K562 (cell line): ENCODE results near the gene PRRC2A. TPM values are rescaled to one million over a fixed set of nuclear protein-coding genes. Genes with fewer than 3 reads are reported as not detected.

Experiments
- CLOCK ChIP-seq: fragments of 250-450 bp; sonication (Bioruptor Pico); IDR thresholded peaks from 2 replicates; pipeline ENCODE4 v1.4.0; 2020; ENCODE audit warnings: mild to moderate bottlenecking, moderate library complexity, borderline replicate concordance
- CREB1 ChIP-seq, 2 experiments: sonication (generic) in 1 of 2; formaldehyde crosslinking in 1 of 2; IDR thresholded peaks; 2 replicates each; pipeline versions ENCODE4 v1.6.1 to v1.8.0; 2012 to 2022; ENCODE audit warnings: inconsistent platforms in 1 of 2, mild to moderate bottlenecking in 1 of 2, missing genetic modification reagents in 1 of 2, moderate library complexity in 1 of 2
- FOXJ3 ChIP-seq: sonication (generic); formaldehyde crosslinking; IDR thresholded peaks from 2 replicates; pipeline ENCODE4 v1.4.0; 2020; ENCODE audit warnings: mild to moderate bottlenecking, missing genetic modification reagents
- HEY1 ChIP-seq: fragments of 250-450 bp; sonication (Bioruptor Pico); IDR thresholded peaks from 2 replicates; pipeline ENCODE4 v1.5.0; 2020; ENCODE audit warnings: mild to moderate bottlenecking, moderate library complexity, borderline replicate concordance
- NFXL1 ChIP-seq: fragments of 450-650 bp; formaldehyde crosslinking; IDR thresholded peaks from 2 replicates; pipeline ENCODE4 v1.4.0; 2021; ENCODE audit warnings: mild to moderate bottlenecking
- RBM15 ChIP-seq: fragments of 200-400 bp; formaldehyde crosslinking; IDR thresholded peaks from 2 replicates; pipeline ENCODE4 v1.6.1; 2018; ENCODE audit warnings: mild to moderate bottlenecking, low read length, moderate library complexity; ENCODE audit not compliant: insufficient read depth
- TSC22D4 ChIP-seq: fragments of 450-650 bp; IDR thresholded peaks from 2 replicates; pipeline ENCODE4 v1.6.1; 2016; ENCODE audit warnings: missing genetic modification characterization, missing biosample characterization, control low read depth
- ZBTB40 ChIP-seq, 2 experiments: fragments of 450-650 bp in 1 of 2; sonication (generic) in 1 of 2; formaldehyde crosslinking in 1 of 2; IDR thresholded peaks; 2 replicates each; pipeline versions ENCODE4 v1.7.1 to v1.9.0; 2016 to 2022; ENCODE audit warnings: inconsistent platforms in 1 of 2, mild to moderate bottlenecking in 1 of 2, missing genetic modification reagents in 1 of 2
- ZBTB8A ChIP-seq: fragments of 450-650 bp; IDR thresholded peaks from 2 replicates; pipeline ENCODE4 v1.6.1; 2018; ENCODE audit warnings: mild to moderate bottlenecking, moderate library complexity; ENCODE audit not compliant: partially characterized antibody
- ZNF146 ChIP-seq: IDR thresholded peaks from one replicate; pipeline ENCODE4 v1.6.1; 2018; ENCODE audit warnings: missing compliant biosample characterization; ENCODE audit not compliant: unreplicated experiment
- ZNF274 ChIP-seq: IDR thresholded peaks from 2 replicates; pipeline ENCODE4 v1.6.1; 2011; ENCODE audit warnings: low read depth, mild to moderate bottlenecking, low read length, moderate library complexity, borderline replicate concordance
- ZNF518B ChIP-seq: fragments of 250-450 bp; sonication (Bioruptor Pico); IDR thresholded peaks from 2 replicates; pipeline ENCODE4 v1.5.0; 2021; ENCODE audit warnings: mild to moderate bottlenecking, moderate library complexity
- polyA plus RNA-seq, 8 experiments: library from polyadenylated mRNA; depleted of rRNA in 4 of 8; stranded (reverse) in 5 of 8; unstranded in 3 of 8; fragments of >200 nt; fragmentation: Nextera tagmentation in 2 of 8; fragmentation: Illumina TruSeq in 1 of 8; extraction: Ambion mirVana in 2 of 8; extraction: Trizol in 1 of 8; gene quantifications; 2 replicates each; pipeline versions ENCODE4 v1.2.1 to v1.2.3, GENCODE V29; 2011 to 2014; ENCODE audit warnings: inconsistent platforms in 1 of 8, missing spikeins in 1 of 8
- total RNA-seq, 7 experiments: library from RNA; depleted of rRNA in 6 of 7; stranded (reverse); fragments of >200 nt in 6 of 7; fragmentation: Illumina TruSeq in 2 of 7; extraction: Trizol in 2 of 7; gene quantifications; 2 replicates each; pipeline versions ENCODE4 v1.2.1 to v1.2.3, GENCODE V29; 2011 to 2021; ENCODE audit warnings: low replicate concordance in 1 of 7

Gene PRRC2A
- total and polyA plus RNA-seq, 9 of the 15 experiments (the other 6 are each of a cell fraction or from before 2014, with no cell fraction given), result 1.0 to 332 (median 63.0) TPM

GRCh38 chr6:31686483-31686882, 66.0 kb downstream of the PRRC2A start (continued):
- no peak for TF ChIP-seq ZBTB8A
- no peak for TF ChIP-seq ZNF518B (CRISPR knock-in tag)
- TF ChIP-seq ZNF146 (CRISPR knock-in tag), result no peak
- no peak for TF ChIP-seq ZBTB40 (IDR thresholded peaks at IDR 0.05)
- TF ChIP-seq ZBTB40 (CRISPR knock-in tag; IDR thresholded peaks at IDR 0.05), result no peak
- no peak for TF ChIP-seq TSC22D4 (tag)
- TF ChIP-seq ZNF274, result no peak
- no peak for TF ChIP-seq RBM15
- no peak for TF ChIP-seq CREB1 (IDR thresholded peaks at IDR 0.05)
- no peak for TF ChIP-seq CREB1 (CRISPR knock-in tag; IDR thresholded peaks at IDR 0.05)
- TF ChIP-seq HEY1 (CRISPR knock-in tag), result no peak
- 0 out of 2 replicates have a peak, but pooled peaks have one; percentile 43 for TF ChIP-seq NFXL1
- peak; percentile 10; the same call in 1 of the 2 replicates for TF ChIP-seq CLOCK (CRISPR knock-in tag)
- no peak for TF ChIP-seq FOXJ3 (CRISPR knock-in tag)
